Liver (tissue), 3 donors: ENCODE measurements around the gene PTPRH.

ENCODE experiments used
- FOXA1 ChIP-seq: IDR thresholded peaks from 2 replicates; pipeline ENCODE4 v1.6.1; 2016; ENCODE audit warnings: antibody characterized with exemption
- GABPA ChIP-seq, 2 donors: IDR thresholded peaks in 1 of 2; conservative IDR thresholded peaks in 1 of 2; 2 replicates each; pipeline ENCODE4 v1.6.1; 2016; ENCODE audit warnings: antibody characterized with exemption in 2 of 2, mild to moderate bottlenecking in 1 of 2, moderate library complexity in 1 of 2
- RXRA ChIP-seq, 2 donors: IDR thresholded peaks; 2 replicates each; pipeline ENCODE4 v1.6.1; 2017 to 2018; ENCODE audit warnings: antibody characterized with exemption in 2 of 2, mild to moderate bottlenecking in 1 of 2
- SP1 ChIP-seq: IDR thresholded peaks from 2 replicates; pipeline ENCODE4 v1.6.1; 2018; ENCODE audit warnings: antibody characterized with exemption, mild to moderate bottlenecking
- TAF1 ChIP-seq: conservative IDR thresholded peaks from 2 replicates; pipeline ENCODE4 v1.6.1; 2016; ENCODE audit warnings: antibody characterized with exemption, mild to moderate bottlenecking
- YY1 ChIP-seq: IDR thresholded peaks from 2 replicates; pipeline ENCODE4 v1.6.1; 2016; ENCODE audit warnings: antibody characterized with exemption, mild to moderate bottlenecking
- TF ChIP-seq, protein P1 (sequence below): fragments of 150-350 bp; IDR thresholded peaks from 2 replicates; pipeline ENCODE4 v1.5.1; 2017; ENCODE audit warnings: improper control_type of control experiment, low read depth, low read length; ENCODE audit not compliant: missing input control
- TF ChIP-seq, protein P2 (sequence below): IDR thresholded peaks from 2 replicates; pipeline ENCODE4 v1.6.1; 2016; ENCODE audit warnings: antibody characterized with exemption
- TF ChIP-seq, protein P3 (sequence below): IDR thresholded peaks from 2 replicates; pipeline ENCODE4 v1.6.1; 2016; ENCODE audit warnings: antibody characterized with exemption
- TF ChIP-seq, protein P4 (sequence below): IDR thresholded peaks from 2 replicates; pipeline ENCODE4 v1.6.1; 2016; ENCODE audit warnings: antibody characterized with exemption
- TF ChIP-seq, protein P5 (sequence below): IDR thresholded peaks from 2 replicates; pipeline ENCODE4 v1.6.1; 2016; ENCODE audit warnings: antibody characterized with exemption, mild to moderate bottlenecking
- donor health status: healthy.
- donor health status: healthy.

DNA sequence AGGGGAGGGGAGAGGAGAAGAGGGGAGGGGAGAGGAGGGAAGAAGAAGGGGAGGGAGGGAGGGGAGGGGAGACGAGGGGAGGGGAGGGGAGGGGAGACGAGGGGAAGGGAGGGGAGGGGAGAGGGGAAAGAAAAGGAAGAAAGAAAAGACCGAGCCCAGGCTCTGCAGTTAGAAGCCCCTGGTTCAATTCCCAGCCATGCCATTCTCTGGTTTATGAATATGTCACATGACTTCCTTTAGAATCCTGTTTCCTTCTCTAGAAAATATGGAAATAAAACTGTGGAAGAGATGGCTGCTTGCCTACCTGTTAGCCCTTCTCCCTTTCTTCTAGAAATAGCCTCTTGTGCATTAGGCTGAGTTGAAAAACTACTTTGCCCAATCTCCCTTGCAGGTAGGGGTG lies 74.6 kb downstream of the PTPRH start:
- TF ChIP-seq, protein P1, sequence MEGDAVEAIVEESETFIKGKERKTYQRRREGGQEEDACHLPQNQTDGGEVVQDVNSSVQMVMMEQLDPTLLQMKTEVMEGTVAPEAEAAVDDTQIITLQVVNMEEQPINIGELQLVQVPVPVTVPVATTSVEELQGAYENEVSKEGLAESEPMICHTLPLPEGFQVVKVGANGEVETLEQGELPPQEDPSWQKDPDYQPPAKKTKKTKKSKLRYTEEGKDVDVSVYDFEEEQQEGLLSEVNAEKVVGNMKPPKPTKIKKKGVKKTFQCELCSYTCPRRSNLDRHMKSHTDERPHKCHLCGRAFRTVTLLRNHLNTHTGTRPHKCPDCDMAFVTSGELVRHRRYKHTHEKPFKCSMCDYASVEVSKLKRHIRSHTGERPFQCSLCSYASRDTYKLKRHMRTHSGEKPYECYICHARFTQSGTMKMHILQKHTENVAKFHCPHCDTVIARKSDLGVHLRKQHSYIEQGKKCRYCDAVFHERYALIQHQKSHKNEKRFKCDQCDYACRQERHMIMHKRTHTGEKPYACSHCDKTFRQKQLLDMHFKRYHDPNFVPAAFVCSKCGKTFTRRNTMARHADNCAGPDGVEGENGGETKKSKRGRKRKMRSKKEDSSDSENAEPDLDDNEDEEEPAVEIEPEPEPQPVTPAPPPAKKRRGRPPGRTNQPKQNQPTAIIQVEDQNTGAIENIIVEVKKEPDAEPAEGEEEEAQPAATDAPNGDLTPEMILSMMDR: no peak
- TF ChIP-seq, protein P2, sequence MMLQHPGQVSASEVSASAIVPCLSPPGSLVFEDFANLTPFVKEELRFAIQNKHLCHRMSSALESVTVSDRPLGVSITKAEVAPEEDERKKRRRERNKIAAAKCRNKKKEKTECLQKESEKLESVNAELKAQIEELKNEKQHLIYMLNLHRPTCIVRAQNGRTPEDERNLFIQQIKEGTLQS: no peak
- no peak for TF ChIP-seq TAF1
- TF ChIP-seq, protein P3, sequence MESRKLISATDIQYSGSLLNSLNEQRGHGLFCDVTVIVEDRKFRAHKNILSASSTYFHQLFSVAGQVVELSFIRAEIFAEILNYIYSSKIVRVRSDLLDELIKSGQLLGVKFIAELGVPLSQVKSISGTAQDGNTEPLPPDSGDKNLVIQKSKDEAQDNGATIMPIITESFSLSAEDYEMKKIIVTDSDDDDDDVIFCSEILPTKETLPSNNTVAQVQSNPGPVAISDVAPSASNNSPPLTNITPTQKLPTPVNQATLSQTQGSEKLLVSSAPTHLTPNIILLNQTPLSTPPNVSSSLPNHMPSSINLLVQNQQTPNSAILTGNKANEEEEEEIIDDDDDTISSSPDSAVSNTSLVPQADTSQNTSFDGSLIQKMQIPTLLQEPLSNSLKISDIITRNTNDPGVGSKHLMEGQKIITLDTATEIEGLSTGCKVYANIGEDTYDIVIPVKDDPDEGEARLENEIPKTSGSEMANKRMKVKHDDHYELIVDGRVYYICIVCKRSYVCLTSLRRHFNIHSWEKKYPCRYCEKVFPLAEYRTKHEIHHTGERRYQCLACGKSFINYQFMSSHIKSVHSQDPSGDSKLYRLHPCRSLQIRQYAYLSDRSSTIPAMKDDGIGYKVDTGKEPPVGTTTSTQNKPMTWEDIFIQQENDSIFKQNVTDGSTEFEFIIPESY: no peak
- no peak for TF ChIP-seq YY1
- TF ChIP-seq, protein P4, sequence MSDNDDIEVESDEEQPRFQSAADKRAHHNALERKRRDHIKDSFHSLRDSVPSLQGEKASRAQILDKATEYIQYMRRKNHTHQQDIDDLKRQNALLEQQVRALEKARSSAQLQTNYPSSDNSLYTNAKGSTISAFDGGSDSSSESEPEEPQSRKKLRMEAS: no peak
- TF ChIP-seq, protein P5, sequence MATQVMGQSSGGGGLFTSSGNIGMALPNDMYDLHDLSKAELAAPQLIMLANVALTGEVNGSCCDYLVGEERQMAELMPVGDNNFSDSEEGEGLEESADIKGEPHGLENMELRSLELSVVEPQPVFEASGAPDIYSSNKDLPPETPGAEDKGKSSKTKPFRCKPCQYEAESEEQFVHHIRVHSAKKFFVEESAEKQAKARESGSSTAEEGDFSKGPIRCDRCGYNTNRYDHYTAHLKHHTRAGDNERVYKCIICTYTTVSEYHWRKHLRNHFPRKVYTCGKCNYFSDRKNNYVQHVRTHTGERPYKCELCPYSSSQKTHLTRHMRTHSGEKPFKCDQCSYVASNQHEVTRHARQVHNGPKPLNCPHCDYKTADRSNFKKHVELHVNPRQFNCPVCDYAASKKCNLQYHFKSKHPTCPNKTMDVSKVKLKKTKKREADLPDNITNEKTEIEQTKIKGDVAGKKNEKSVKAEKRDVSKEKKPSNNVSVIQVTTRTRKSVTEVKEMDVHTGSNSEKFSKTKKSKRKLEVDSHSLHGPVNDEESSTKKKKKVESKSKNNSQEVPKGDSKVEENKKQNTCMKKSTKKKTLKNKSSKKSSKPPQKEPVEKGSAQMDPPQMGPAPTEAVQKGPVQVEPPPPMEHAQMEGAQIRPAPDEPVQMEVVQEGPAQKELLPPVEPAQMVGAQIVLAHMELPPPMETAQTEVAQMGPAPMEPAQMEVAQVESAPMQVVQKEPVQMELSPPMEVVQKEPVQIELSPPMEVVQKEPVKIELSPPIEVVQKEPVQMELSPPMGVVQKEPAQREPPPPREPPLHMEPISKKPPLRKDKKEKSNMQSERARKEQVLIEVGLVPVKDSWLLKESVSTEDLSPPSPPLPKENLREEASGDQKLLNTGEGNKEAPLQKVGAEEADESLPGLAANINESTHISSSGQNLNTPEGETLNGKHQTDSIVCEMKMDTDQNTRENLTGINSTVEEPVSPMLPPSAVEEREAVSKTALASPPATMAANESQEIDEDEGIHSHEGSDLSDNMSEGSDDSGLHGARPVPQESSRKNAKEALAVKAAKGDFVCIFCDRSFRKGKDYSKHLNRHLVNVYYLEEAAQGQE: no peak
- no peak for TF ChIP-seq RXRA (IDR thresholded peaks at IDR 0.05)
- TF ChIP-seq SP1: no peak
- TF ChIP-seq FOXA1: no peak
- no peak for TF ChIP-seq GABPA (IDR thresholded peaks at IDR 0.05 in 1 of 2, conservative IDR thresholded peaks at IDR 0.05 in 1 of 2)
